GM20000 (cell line): ENCODE measurements around the gene ZNF775.
A peak's percentile ranks its signal among the peaks of the same experiment; 100 is the strongest.

Source experiments
- DNase-seq: peaks from one replicate; pipeline ENCODE4 v3.0.0; 2012; ENCODE audit warnings: low spot score
- CTCF ChIP-seq: IDR thresholded peaks from 2 replicates; pipeline ENCODE4 v1.5.1; 2012; ENCODE audit warnings: mild to moderate bottlenecking, control low read depth; ENCODE audit errors: extremely low read depth, missing control alignments

The ZNF775 gene

GRCh38 chr7:150365194-150365593, 13.9 kb upstream of the ZNF775 start:
- no peak for TF ChIP-seq CTCF
- no peak for DNase-seq

DNA sequence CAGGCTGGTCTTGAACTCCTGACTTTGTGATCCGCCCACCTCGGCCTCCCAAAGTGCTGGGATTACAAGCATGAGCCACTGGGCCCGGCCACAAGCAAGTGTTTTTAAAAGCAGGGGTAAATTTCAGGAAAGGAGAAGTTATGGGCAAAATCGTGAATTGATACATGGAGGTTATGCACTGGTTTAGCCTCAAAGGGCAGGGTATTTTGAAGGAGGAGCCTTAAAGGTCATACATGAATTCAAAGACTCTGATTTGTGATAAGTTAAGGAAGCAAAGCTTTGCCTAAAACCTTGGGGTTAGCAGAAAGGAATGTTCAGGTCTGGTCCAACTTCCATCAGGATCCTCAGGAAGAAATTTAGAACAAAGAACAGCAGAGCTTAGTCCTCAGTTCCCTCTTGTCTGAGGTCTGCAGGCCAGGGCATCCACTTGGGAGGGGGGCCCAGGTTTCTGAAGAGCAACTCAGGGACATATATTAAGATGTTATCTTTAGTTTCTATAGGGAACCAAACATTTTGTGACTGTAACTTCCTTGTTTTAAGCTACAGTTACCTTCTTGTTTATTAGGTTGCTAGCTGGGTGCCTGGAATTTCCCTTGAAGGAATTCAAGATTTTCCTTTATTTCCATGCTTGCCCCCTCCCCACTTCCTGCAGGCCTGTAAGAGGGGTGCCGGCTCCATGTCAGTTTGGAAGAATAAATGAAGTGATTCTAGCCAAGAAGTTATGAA, 13.3 kb upstream of the ZNF775 start:
- no peak for DNase-seq
- TF ChIP-seq CTCF: no peak

GRCh38 chr7:150367677-150368095, 11.4 kb upstream of the ZNF775 start:
- DNase-seq: no peak
- TF ChIP-seq CTCF: no peak

DNA sequence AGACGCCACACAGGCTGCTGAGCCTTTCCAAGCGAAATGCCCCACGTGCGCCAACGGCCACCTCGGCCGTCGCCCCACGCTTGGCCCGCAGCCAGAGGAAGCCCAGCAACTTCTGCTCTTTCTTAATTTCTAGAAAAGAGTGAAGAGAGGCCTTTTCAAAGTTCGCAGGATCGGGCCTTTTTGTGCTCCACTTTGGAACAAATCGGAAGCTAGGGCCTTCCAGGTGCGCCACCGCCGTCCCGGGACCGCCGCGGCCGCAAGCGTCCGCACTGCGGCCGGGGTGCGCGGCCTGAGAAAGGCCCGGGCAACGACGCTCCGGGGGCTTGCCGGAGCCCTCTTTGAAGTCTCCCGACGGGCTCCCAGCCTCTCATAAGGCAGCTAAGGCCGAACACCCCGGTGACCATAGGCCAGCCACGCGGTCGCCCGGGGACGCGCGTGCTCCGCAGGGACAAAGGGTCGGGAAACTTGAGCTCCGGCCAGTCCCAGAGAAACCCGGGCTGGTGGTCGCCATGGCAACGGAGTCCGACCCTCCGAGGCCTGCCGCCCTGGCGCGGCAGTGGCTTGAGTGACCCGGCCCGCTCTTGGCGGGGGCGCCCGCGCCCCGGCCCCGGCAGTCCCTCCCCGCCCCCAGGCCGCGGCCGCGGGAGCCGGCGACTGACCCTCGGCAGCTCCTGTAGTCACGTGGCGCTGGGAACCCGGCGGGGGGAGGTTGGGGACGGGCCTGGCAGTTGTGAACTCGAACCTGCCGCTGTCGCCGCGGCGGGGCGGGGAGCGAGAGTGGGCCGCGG, 10.8 kb upstream of the ZNF775 start, which contains the start of gene REPIN1:
Gene REPIN1, plus strand, starts transcription at position 727 of the 788 bp plus-strand sequence. CDS start 890 bp downstream, outside the sequence.
- peak; percentile 95 for DNase-seq
- no peak for TF ChIP-seq CTCF

- DNase-seq: peak; percentile 81
- TF ChIP-seq CTCF: no peak
Observed at GRCh38 chr7:150368884-150369747, 10.0 kb upstream of the ZNF775 start.

- TF ChIP-seq CTCF: no peak
- DNase-seq: no peak
Observed at GRCh38 chr7:150369748-150370501, 9.2 kb upstream of the ZNF775 start.
